ENCODE measurements around the gene ALPG. TPM values are rescaled to one million over a fixed set of nuclear protein-coding genes. Genes with fewer than 3 reads are reported as not detected.

The ALPG gene
- total and polyA plus RNA-seq, 9 of the 15 experiments (the other 6 are each of a cell fraction or from before 2014, with no cell fraction given): not detected

DNA sequence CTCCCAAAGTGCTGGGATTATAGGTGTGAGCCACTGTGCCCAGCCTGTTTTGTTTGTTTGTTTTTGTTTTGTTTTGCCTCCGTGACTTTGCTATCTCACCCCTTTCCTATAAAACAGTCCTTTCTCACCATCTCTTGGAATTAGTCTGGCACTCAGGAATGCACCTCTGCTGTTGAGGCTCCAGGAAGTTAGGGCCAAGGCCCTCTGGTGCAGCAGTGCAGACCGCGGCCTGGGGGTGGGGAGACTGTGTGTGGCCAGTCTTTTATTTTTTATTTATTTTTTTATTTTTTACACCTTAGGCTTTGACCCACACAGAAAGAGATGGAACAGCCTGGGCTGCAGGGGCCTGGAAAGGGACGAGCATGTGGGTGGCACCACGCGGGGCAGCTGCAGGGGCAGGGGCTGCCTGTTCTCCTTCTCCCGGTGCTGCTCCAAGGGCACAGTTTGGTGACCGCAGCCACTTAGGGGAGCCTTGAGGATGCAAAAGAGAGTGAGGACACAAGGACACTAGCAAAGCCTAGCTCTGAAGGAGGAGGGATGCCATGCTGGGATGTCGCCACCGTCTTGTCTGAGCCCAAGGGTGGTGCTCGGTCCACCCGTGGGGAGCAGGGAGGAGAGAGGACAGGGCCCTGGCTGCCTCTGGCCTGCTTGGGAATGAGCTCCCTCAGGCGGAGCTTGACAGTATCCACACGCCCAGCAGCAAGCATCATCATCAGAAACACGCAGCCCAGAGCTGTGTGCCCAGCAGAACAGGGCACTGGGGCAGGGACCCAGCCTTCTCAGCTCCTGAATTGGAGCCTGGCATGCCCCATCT is 29.9 kb downstream of the ALPG start:
- ChIA-PET POLR2A (interaction anchor here (0.9 kb wide), 1 partner anchor 537 kb away, joined by 3 read pairs; no protein-coding TSS in a partner anchor), CTCF (ENCODE audit: low intra/inter-chr PET ratio) (no interaction called here)
- 10% methylated on average over 12 of the region's 15 CpGs for WGBS (ENCODE audit: insufficient coverage, low coverage, missing lambda C conversion rate)
- Histone ChIP-seq H3K9me3 (replicated peaks; ENCODE audit: control insufficient read depth, insufficient read depth, low read depth, low read length) (no peaks in the 10 kb centered on the region), H4K20me1 (replicated peaks; ENCODE audit: control insufficient read depth, insufficient read depth, low read length) (0 out of 2 replicates have a peak, but pooled peaks cover 3% of the 10 kb centered on the region), H3K9ac (ENCODE audit: insufficient read depth in 1 of 2, low read depth in 2 of 2, low read length in 2 of 2) (peak overlapping the region in 1 of 2 experiments; percentile 9; a peak in 1 of 4 replicates), H3K9me1 (ENCODE audit: control insufficient read depth, insufficient read depth, low read length) (no peaks in the 10 kb centered on the region), H3K4me2 (ENCODE audit: insufficient read depth, low read length) (no peak overlapping the region), H2AFZ (ENCODE audit: low read depth, low read length) (no peak overlapping the region), H3K27me3 (ENCODE audit: control insufficient read depth in 2 of 2, insufficient read depth in 2 of 2, low read length in 2 of 2) (peaks cover 0 to 42% of the 10 kb centered on the region in 2 experiments; a peak in 3 of 5 replicates), H3K4me1 (replicated peaks in 1 of 2; ENCODE audit: control insufficient read depth in 2 of 2, insufficient read depth in 2 of 2, low read length in 2 of 2) (peaks cover 0 to 10% of the 10 kb centered on the region in 2 experiments; a peak in 2 of 5 replicates), H3K79me2 (ENCODE audit: control insufficient read depth, insufficient read depth, low read length) (no peaks in the 10 kb centered on the region), H3K4me3 (no peak overlapping the region), H3K36me3 (ENCODE audit: control insufficient read depth, insufficient read depth, low read length) (no peaks in the 10 kb centered on the region), H3K27ac (ENCODE audit: extremely low read depth, low read depth, low read length) (no peak overlapping the region)
- TF ChIP-seq, protein P1, sequence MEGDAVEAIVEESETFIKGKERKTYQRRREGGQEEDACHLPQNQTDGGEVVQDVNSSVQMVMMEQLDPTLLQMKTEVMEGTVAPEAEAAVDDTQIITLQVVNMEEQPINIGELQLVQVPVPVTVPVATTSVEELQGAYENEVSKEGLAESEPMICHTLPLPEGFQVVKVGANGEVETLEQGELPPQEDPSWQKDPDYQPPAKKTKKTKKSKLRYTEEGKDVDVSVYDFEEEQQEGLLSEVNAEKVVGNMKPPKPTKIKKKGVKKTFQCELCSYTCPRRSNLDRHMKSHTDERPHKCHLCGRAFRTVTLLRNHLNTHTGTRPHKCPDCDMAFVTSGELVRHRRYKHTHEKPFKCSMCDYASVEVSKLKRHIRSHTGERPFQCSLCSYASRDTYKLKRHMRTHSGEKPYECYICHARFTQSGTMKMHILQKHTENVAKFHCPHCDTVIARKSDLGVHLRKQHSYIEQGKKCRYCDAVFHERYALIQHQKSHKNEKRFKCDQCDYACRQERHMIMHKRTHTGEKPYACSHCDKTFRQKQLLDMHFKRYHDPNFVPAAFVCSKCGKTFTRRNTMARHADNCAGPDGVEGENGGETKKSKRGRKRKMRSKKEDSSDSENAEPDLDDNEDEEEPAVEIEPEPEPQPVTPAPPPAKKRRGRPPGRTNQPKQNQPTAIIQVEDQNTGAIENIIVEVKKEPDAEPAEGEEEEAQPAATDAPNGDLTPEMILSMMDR (IDR thresholded peaks at IDR 0.05 in 2 of 3, conservative IDR thresholded peaks at IDR 0.05 in 1 of 3; ENCODE audit: insufficient read depth in 2 of 3, low read depth in 1 of 3, low read length in 3 of 3): peak in 1 of 3 experiments; percentile 2; a peak in 1 of 6 replicates
- TF ChIP-seq MED1 (CRISPR knock-in tag; IDR thresholded peaks at IDR 0.05; ENCODE audit: borderline replicate concordance): no peak
- FAIRE-seq (no peak), DNase-seq (ENCODE audit: extremely low read depth in 1 of 4, low spot score in 3 of 4) (no peak), ATAC-seq (no peak)
- in situ Hi-C loops (cut with MboI): loop anchor here (5.0 kb wide), 1 partner anchor 109 kb away; no protein-coding TSS in a partner anchor
- intact Hi-C loops (cut with micrococcal nuclease): loop anchor here (10.0 kb wide), 1 partner anchor 292 kb away; no protein-coding TSS in a partner anchor
- no TSS peak for BruUV-seq (replicated peaks)
